Thyroid gland (tissue), 4 donors: ENCODE measurements around the gene LRRFIP2.

ENCODE experiments used
- POLR2A ChIP-seq, 2 donors: fragments of 450-650 bp; IDR thresholded peaks; one replicate each; pipeline ENCODE4 v1.6.1; 2017; ENCODE audit warnings: antibody characterized with exemption in 2 of 2, mild to moderate bottlenecking in 2 of 2, moderate library complexity in 1 of 2
- TF ChIP-seq, protein P1 (sequence below), 6 experiments: fragments of 200-600 bp in 3 of 6; fragments of 450-650 bp in 3 of 6; sonication (generic) in 3 of 6; IDR thresholded peaks; one replicate each; pipeline ENCODE4 v1.5.1; 2016 to 2019; ENCODE audit warnings: antibody characterized with exemption in 6 of 6, mild to moderate bottlenecking in 2 of 6, inconsistent platforms in 1 of 6, moderate library complexity in 1 of 6

- TF ChIP-seq, protein P1, sequence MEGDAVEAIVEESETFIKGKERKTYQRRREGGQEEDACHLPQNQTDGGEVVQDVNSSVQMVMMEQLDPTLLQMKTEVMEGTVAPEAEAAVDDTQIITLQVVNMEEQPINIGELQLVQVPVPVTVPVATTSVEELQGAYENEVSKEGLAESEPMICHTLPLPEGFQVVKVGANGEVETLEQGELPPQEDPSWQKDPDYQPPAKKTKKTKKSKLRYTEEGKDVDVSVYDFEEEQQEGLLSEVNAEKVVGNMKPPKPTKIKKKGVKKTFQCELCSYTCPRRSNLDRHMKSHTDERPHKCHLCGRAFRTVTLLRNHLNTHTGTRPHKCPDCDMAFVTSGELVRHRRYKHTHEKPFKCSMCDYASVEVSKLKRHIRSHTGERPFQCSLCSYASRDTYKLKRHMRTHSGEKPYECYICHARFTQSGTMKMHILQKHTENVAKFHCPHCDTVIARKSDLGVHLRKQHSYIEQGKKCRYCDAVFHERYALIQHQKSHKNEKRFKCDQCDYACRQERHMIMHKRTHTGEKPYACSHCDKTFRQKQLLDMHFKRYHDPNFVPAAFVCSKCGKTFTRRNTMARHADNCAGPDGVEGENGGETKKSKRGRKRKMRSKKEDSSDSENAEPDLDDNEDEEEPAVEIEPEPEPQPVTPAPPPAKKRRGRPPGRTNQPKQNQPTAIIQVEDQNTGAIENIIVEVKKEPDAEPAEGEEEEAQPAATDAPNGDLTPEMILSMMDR (IDR thresholded peaks at IDR 0.05) = no peak
- TF ChIP-seq POLR2A (IDR thresholded peaks at IDR 0.05) = no peak
Observed at GRCh38 chr3:37139567-37140052, 34.8 kb downstream of the LRRFIP2 start.
